Activated CD4-positive, alpha-beta T cell treated with anti-CD3 and anti-CD28 coated beads, Interleukin-2, amount 50 U/mL, for 4 hours (primary cell): Measurements from ENCODE around the gene SEPTIN5.

Source experiments
- DNase-seq, 2 experiments: peaks; one replicate each; pipeline ENCODE4 v3.0.0-alpha.2; 2020

Gene SEPTIN5

DNA sequence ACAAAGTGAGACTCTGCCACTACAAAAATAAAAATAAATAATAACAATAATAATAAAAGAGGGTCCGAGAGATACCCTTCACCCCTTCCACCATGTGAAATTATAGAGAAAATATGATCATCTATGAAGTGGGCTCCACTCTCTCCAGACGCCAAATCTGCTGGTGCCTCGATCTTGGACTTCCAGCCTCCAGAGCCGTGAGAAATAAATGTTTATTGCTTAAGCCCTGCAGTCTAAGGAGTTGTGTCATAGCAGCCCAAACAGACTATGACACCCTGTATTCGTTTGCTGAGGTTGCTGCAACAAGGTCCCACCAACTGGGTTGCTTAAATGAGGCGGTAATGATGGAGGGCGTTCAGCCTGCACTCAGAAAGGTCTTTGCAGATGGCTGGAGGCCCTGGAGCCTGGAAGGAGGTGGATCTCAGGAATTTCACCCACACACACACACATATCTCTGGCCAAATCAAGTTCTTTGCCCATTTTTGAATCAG is 7.6 kb upstream of the SEPTIN5 start:
- DNase-seq: no peak

DNA sequence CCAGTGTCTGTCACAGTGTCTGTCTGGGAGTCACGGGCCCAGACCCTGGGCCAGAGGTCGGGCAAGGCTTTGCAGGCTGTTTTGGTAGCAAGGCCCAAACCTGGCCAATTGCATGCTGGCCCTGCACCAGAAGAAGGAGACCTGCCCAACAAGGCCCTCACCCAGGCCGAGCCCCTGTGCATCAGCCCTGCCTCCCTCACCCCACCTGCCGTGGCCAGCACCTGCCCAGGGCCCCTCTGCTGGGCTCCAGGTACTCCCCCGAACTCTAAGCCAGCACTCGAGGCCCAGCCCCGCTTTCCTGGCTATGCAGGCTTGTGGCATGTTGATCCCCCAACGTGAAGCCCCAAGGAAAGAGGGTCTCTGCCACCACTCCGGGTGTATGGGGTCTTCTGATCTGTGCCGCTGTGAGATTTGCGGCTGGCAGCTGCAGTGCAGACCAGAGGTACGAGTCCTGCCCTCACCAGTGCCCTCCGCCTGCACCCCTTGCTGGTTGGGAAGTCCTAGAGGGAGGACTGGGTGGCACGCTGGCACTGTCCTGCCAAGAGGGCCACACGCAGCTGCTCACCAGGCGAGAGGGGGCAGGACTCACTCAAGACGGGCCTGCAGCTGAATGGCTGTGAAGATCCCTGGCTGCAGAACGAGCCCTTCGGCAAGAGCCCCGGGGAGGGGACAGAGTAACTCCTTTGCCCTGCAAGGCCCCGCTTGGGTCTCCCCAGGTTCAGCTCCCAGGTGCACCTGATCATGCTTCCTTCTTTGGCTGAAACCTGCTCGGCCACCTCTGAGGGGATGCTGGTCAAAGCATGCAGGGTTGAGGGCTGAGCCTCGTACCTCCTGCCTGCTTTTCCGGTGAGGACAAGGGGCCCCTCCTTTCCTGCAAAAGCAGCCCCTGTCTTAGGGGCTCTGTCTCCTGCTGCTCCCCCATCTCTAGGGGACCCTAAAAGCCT is 6.7 kb upstream of the SEPTIN5 start:
- DNase-seq: no peak

- no peak for DNase-seq
Measured at GRCh38 chr22:19708321-19709011, 5.8 kb upstream of the SEPTIN5 start.

DNA sequence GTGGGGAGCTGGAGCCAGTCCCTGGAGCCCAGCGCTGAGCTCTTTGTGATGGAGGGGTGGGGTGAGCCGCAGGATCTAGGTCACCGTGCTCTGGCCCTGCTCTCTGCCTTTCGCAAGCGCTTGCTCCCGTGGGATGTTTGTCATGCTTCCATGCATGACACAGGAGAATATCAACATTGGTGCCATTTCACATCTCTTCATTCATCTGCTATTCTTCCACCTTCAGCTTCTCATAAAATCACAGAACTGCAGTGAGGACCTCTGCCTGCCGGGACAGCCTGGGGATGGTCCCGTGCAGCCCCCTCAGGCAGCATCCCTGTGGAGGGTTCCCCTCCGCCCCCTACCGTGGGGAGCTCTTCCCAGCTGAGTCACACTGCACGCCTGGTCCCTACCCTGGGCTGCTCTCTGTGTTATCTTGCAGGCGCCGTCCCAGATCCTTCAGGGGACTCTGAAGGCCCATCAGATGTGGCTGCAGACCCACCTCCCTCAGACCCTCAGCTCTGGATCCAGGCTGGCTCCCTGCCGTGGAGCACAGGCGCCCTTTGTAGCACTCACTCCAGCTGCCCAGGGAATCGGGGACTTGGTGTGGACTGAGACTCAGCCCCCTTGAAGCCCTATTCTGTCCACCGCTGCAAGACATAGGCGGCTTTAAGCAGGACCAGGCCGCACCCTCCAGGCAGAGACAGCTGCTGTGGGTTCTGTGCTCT is 5.1 kb upstream of the SEPTIN5 start:
- no peak for DNase-seq

DNA sequence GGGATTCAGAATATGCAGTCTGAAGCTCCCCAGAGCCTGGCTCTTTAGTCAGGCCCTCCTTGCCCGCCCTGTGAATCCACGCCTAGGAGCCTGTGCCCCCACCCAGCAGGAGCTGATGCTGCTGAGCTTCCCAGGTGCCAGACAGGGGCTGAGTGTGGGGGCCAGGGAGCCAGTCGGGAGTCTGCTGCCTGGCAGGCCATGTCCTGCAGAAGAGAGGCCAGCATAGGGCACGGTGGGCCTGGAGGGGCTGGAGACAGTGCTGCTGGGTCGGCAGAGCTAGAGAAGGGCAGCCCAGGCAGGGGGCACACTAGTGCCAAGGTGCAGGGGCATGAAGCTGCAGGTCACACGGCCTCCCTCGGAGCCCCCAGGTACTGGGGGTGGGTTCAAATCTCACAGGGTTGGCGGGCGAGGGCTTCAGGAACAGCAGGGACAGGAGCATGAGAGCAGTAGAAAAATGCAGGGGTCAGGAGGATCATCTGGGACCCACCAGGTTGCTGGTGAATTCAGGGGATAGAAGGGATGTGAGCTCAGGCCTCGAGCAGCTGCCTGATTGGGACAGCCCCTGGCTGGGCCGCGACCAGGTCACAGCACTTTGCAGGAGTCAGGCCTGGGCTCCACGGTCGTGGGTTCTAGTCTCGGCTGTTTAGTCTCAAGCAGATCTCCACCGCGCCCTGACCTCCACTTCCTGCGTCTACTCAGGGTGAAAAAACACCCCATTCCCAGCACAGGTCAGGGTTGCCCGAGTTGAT is 4.1 kb upstream of the SEPTIN5 start:
- DNase-seq: no peak

DNA sequence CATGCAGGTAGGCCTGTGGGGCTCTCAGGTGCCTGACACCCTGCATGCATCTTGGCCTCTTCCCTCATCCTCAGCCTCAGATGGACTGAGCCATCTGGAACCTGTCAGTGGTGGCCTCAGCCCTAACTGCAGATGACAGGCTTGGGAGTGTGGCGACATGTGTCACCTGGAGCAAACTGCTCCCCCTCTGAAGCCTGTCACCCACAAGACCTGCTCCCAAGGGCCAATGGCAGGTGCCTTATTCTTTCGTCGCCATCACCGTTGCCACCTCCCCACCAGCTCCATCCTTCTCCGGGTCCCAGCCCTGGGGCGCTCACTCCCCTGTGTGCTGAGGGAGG is 3.6 kb upstream of the SEPTIN5 start:
- DNase-seq: no peak

DNA sequence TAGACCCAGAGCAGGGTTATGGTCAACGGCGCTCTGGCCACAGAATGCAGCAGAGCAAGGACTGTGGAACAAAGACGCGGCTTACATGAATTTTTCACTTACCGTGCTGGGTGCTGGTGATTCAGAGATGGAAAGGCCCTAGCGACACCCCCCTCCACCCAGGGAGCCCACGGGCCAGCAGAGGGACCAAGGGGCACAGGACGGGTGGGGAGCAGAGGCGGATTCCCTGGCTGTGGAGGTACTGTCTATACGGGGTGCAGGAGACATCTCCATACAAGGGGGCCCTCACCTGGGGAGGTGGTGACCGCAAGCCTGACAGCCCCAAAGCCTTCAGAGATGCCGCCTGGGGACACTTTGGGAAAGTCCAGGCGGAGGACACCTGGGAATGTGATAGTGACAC is 1.1 kb upstream of the SEPTIN5 start:
- no peak for DNase-seq

DNA sequence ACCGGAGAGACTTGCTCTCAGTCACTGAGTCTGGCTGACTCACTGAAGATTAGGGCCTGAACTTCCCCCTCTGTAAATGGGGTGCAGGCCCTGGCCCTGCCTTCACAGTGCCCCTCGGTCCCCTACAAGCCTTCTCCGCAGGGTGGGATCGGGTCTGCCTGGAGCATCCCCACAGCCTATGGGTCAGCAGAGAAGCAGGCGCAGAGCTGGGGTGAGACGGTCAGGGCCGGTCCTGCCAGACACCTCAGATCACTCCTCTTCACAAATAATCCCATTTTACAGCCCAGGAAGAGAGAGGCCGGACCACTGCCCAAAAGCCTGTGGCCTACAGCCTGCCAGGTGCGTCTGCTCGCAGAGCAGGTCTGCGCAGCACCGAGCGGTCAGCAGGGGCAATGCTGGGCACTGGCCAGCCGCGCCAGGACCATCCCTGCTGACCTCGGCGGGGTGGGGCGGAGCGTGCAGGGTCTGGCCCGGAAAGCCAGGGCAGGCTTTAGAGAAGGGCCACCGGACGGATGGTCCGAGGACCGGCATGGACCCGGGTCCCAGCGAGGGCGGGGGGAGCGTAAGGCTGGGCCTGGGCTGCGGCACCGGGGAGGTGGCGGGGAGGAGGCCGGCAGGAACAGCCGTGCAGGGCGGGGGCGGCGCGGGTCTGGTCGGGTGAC is 522 bp upstream of the SEPTIN5 start:
- DNase-seq: no peak

GRCh38 chr22:19715188-19715930 is 1.1 kb downstream of the SEPTIN5 start:
- no peak for DNase-seq

- DNase-seq: no peak
Measured at GRCh38 chr22:19716041-19716828, 1.9 kb downstream of the SEPTIN5 start.

GRCh38 chr22:19716829-19717105 is 2.5 kb downstream of the SEPTIN5 start:
- no peak for DNase-seq

DNA sequence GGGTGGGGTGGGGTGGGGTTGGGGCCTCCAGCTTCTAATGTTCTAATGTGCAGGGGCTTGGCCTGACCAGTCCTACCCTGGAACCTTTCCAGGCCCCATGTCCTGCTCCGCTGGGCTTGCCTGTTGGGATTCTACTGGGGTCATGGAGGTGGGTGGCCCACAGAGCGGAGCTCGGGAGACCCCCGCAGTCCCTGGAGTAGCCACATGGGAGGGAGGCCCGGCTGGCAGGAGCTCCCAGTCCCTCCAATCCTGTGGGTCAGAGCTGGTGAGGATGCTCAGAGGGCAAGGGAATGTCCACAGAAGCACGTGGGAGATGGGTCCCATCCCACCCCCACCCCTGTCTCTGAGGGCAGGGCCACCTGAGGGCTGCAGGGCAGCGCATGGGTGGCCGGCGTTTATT is 2.9 kb downstream of the SEPTIN5 start:
- DNase-seq: no peak

DNA sequence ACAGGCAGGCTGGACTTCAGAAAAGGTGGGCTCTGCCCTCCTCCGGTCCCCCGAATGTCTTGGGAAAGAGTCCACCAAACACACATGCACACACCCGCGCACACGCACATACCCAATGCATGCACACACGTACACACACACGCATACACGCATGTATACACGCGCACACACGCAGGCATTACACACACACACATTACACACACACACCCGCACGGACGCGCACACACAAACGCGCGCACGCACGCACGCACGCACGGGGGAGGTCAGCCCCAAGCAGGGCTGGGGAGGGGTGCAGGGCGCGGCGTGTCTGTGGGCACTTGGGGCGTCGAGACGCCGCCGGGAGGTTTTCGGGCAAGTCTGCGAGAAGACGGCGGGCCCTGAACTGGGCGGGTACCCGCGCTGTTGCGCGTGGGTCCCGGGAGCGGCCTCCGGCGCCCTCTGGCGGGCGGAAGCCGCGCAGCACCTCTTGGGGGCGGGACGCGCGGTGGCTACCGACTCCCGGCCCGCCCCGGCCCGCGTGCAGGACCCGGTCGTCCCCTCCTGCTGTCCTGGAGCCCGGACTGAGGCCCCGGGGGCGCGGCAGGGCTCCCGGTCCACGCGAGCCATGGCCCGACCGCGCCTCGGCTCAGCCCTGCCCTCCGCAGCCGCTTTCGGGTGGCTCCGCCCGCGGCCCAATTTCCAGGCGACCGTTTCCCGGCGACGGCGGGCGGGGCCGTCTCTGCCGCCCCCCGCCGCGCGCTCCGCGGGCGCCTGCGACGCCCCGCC is 3.6 kb downstream of the SEPTIN5 start:
- peak; percentile 70 to 72 for DNase-seq

DNA sequence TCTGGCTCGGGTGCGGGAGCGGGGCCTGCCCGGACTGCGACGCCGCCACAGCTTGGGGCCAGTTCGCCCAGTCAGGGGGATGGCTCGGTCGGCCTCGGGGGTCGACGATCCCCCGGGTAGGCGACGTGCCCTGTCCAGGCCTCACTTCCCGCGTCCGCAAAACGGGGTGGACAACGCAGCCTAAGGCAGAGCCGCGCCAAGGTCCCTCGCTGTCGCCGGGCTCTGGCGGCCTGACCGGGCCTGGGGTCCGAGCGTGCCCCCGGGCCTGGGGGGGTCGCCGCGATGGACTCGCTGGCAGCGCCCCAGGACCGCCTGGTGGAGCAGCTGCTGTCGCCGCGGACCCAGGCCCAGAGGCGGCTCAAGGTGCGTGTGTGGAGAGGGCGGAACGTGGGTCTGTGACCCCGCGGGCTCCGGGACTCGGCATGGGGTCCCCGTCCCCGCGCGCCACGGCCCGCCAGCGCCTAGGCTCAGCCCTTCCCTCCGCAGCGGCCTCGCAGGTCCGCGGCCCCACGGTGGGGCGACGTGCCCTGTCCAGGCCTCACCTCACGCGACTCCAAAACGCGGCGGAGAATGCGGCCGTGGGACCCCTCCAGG is 4.2 kb downstream of the SEPTIN5 start:
- no peak for DNase-seq

- DNase-seq: peak; percentile 23 to 26
Measured at GRCh38 chr22:19719050-19719482, 4.8 kb downstream of the SEPTIN5 start.

- no peak for DNase-seq
Measured at GRCh38 chr22:19719488-19720021, 5.3 kb downstream of the SEPTIN5 start.

DNA sequence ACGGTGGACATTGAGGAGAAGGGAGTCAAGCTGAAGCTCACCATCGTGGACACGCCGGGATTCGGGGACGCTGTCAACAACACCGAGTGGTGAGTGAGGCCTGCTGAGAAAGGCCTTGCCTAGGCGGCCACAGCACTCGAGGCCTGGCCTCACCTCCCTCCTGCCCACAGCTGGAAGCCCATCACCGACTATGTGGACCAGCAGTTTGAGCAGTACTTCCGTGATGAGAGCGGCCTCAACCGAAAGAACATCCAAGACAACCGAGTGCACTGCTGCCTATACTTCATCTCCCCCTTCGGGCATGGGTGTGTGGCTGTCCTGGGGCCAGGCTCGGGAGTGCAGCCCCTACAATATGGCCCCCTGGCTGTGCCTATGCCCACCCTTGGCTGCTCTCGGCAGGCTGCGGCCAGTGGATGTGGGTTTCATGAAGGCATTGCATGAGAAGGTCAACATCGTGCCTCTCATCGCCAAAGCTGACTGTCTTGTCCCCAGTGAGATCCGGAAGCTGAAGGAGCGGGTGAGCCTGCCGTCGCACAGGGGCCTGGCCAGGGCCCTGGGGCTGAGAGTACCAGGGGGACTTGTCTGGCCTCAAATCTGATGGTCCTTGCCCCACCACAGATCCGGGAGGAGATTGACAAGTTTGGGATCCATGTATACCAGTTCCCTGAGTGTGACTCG is 6.0 kb downstream of the SEPTIN5 start:
- DNase-seq: no peak

DNA sequence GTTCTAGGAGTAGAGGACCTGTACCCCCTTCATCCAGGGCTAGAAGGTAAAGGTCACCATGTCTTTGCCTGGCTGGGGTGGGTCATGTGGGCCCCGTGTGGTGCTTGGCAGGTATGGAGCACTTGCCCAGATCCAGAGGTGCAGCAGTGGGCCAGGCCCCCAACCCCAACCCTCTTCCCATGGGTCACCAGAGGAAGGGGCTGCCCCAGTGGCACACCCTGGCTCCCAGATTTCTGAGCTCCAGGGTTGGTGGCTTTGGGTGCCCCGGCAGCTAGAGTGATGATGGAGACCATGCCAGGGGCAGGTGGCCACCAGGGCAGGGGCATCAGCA is 6.7 kb downstream of the SEPTIN5 start:
- DNase-seq: no peak
